Mesenchymal stem cell (in vitro differentiated cells and primary cell): ENCODE results near the gene MLKL.

Source experiments
- DNase-seq: peaks from one replicate; pipeline ENCODE4 v3.0.0-alpha.2; 2013
- H2AFZ ChIP-seq: one replicate; pipeline ENCODE4 v1.6.1; 2013; ENCODE audit warnings: low read depth, mild to moderate bottlenecking, control low read depth, inconsistent platforms, low read length, moderate library complexity
- H2AK5ac ChIP-seq: 2 replicates; pipeline ENCODE4 v1.6.1; 2013; ENCODE audit warnings: low read length, moderate library complexity, mild to moderate bottlenecking, inconsistent platforms; ENCODE audit not compliant: severe bottlenecking
- H2BK120ac ChIP-seq: one replicate; pipeline ENCODE4 v1.6.1; 2013; ENCODE audit warnings: low read depth, mild to moderate bottlenecking, inconsistent platforms, low read length, moderate library complexity
- H2BK12ac ChIP-seq, 2 experiments: one replicate each; pipeline ENCODE4 v1.6.1; 2013; ENCODE audit warnings: inconsistent platforms in 2 of 2, low read length in 2 of 2, mild to moderate bottlenecking in 2 of 2, moderate library complexity in 2 of 2, control low read depth in 1 of 2
- H2BK15ac ChIP-seq: one replicate; pipeline ENCODE4 v1.6.1; 2013; ENCODE audit warnings: mild to moderate bottlenecking, low read depth, inconsistent platforms; ENCODE audit not compliant: poor library complexity, severe bottlenecking
- H2BK5ac ChIP-seq: 2 replicates; pipeline ENCODE4 v1.6.1; 2013; ENCODE audit warnings: low read depth, mild to moderate bottlenecking, low read length, control low read depth, inconsistent platforms; ENCODE audit not compliant: poor library complexity, severe bottlenecking
- H3K14ac ChIP-seq, 2 experiments: one replicate each; pipeline ENCODE4 v1.6.1; 2013; ENCODE audit warnings: inconsistent platforms in 2 of 2, low read length in 2 of 2, control low read depth in 1 of 2, mild to moderate bottlenecking in 1 of 2, moderate library complexity in 1 of 2
- H3K18ac ChIP-seq, 2 experiments: one replicate each; pipeline ENCODE4 v1.6.1; 2013; ENCODE audit warnings: inconsistent platforms in 2 of 2, low read length in 2 of 2, control low read depth in 1 of 2, low read depth in 1 of 2, mild to moderate bottlenecking in 1 of 2
- H3K23ac ChIP-seq, 2 experiments: one replicate each; pipeline ENCODE4 v1.6.1; 2013; ENCODE audit warnings: inconsistent platforms in 2 of 2, low read length in 2 of 2, mild to moderate bottlenecking in 2 of 2, moderate library complexity in 2 of 2, control low read depth in 1 of 2
- H3K27ac ChIP-seq: 2 replicates; pipeline ENCODE4 v1.5.1; 2013; ENCODE audit warnings: mild to moderate bottlenecking, moderate library complexity, low read length, control low read depth, inconsistent platforms; ENCODE audit not compliant: poor library complexity, severe bottlenecking
- H3K27me3 ChIP-seq, 2 experiments: 2 replicates each; pipeline versions ENCODE4 v1.6.1 to v1.7.0; 2013; ENCODE audit warnings: low read length in 2 of 2, mild to moderate bottlenecking in 2 of 2, moderate library complexity in 2 of 2, control low read depth in 1 of 2, inconsistent platforms in 1 of 2; ENCODE audit not compliant: control insufficient read depth in 1 of 2, insufficient read depth in 1 of 2
- H3K36me3 ChIP-seq, 2 experiments: 2 replicates each; pipeline versions ENCODE4 v1.6.1 to v1.7.0; 2013; ENCODE audit warnings: low read length in 2 of 2, control low read depth in 1 of 2, inconsistent platforms in 1 of 2, low read depth in 1 of 2, mild to moderate bottlenecking in 1 of 2; ENCODE audit not compliant: insufficient read depth in 2 of 2, control insufficient read depth in 1 of 2
- H3K4ac ChIP-seq, 2 experiments: one replicate each; pipeline ENCODE4 v1.6.1; 2013; ENCODE audit warnings: inconsistent platforms in 2 of 2, low read length in 2 of 2, mild to moderate bottlenecking in 2 of 2, moderate library complexity in 2 of 2, control low read depth in 1 of 2, low read depth in 1 of 2
- H3K4me1 ChIP-seq: 2 replicates; pipeline ENCODE4 v1.6.1; 2013; ENCODE audit warnings: low read depth, low read length, control low read depth; ENCODE audit not compliant: control insufficient read depth, insufficient read depth
- H3K4me2 ChIP-seq: 2 replicates; pipeline ENCODE4 v1.6.1; 2013; ENCODE audit warnings: low read length, mild to moderate bottlenecking, inconsistent platforms; ENCODE audit not compliant: poor library complexity, severe bottlenecking
- H3K4me3 ChIP-seq, 2 experiments: 2 replicates each; pipeline versions ENCODE4 v1.5.1 to v1.7.0; 2013; ENCODE audit warnings: low read length in 2 of 2, mild to moderate bottlenecking in 2 of 2, control low read depth in 1 of 2, low read depth in 1 of 2; ENCODE audit not compliant: insufficient read depth in 1 of 2
- H3K79me1 ChIP-seq: replicated peaks from 2 replicates; pipeline ENCODE4 v1.6.1; 2013; ENCODE audit warnings: mild to moderate bottlenecking, control low read depth, low read length, inconsistent platforms; ENCODE audit not compliant: poor library complexity, severe bottlenecking
- H3K9ac ChIP-seq: 2 replicates; pipeline ENCODE4 v1.7.0; 2013; ENCODE audit warnings: mild to moderate bottlenecking, low read length, moderate library complexity
- H3K9me3 ChIP-seq: 2 replicates; pipeline ENCODE4 v1.7.0; 2013; ENCODE audit warnings: mild to moderate bottlenecking, low read length; ENCODE audit not compliant: control insufficient read depth
- H4K8ac ChIP-seq: one replicate; pipeline ENCODE4 v1.6.1; 2013; ENCODE audit warnings: inconsistent platforms, mild to moderate bottlenecking, low read length, moderate library complexity
- H4K91ac ChIP-seq: one replicate; pipeline ENCODE4 v1.6.1; 2013; ENCODE audit warnings: mild to moderate bottlenecking, low read length, inconsistent platforms
- WGBS: methylation state at CpG from one replicate; pipeline ENCODE4 v1.1.7; 2013; ENCODE audit warnings: mixed read lengths; 5-methylcytosine and 5-hydroxymethylcytosine counted together

Gene MLKL

DNA sequence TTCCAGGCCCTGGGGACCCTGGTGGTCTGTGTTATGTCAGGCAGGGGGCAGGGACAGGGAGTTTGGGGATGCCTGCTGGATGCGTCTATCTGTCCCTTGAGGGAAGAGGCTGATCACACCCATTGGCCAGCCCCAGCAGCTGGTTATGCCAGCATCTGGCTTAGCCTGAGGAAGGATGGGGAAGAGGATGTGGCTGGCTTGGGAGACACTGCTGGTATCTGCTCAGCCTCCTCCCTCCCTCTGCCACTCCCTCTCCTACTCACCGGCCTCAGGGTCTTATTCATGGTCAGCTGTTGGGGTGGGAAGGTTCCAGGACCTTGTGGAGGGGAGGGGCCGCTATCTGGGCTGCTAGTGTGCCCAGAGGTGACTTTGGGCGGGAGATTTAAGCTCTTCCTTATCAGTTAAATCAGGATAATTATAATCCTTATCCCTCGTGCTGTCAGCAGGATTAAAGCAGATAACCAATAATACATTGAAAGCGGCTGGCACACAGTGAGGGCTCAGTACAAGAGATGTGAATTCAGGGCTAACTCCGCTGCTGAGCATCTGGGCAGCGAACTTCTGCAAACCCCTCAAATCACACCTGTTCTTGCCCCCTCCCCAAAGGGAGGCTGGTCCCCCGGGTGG is 36.0 kb upstream of the MLKL start:
- no peak overlapping the region for H2BK5ac ChIP-seq
- H3K9ac ChIP-seq = no peak overlapping the region
- no peak overlapping the region for H3K27ac ChIP-seq
- H3K4me2 ChIP-seq = no peak overlapping the region
- no peak overlapping the region for H2BK12ac ChIP-seq
- H4K91ac ChIP-seq = no peak overlapping the region
- H3K14ac ChIP-seq = no peak overlapping the region
- H3K18ac ChIP-seq = no peak overlapping the region
- no peak overlapping the region for H3K4me3 ChIP-seq
- peak overlapping the region; percentile 37 for H2AK5ac ChIP-seq
- no peak overlapping the region for H3K23ac ChIP-seq
- H3K27me3 ChIP-seq = peaks cover 0 to 33% of the 10 kb centered on the region in 2 experiments
- no peak for DNase-seq
- no peak overlapping the region for H4K8ac ChIP-seq
- no peaks in the 10 kb centered on the region for H3K36me3 ChIP-seq
- WGBS = 82% methylated on average over 4 of the region's 9 CpGs
- H2BK15ac ChIP-seq = no peak overlapping the region
- no peak overlapping the region for H2AFZ ChIP-seq
- no peak overlapping the region for H3K4ac ChIP-seq
- peaks cover 43% of the 10 kb centered on the region for H3K4me1 ChIP-seq
- no peaks in the 10 kb centered on the region for H3K79me1 ChIP-seq
- no peaks in the 10 kb centered on the region for H3K9me3 ChIP-seq
- no peak overlapping the region for H2BK120ac ChIP-seq

DNA sequence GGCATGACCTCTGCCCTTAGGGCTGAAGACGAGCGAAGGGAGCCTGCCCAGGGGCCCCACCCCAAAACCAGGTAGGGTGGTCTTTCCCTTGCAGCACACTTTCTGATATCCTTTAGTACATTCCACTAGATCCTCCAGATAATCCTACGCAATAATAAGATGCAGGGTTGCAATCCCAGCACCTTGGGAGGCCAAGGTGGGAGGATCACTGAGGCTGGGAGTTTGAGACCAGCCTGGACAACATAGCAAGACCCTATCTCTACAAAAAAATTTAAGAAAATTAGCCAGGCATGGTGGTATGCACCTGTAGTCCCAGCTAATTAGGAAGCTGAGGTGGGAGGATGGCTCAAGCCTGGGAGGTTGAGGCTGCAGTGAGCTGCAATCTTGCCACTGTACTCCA is 34.9 kb upstream of the MLKL start:
- WGBS = 100% methylated on average over 2 of the region's 3 CpGs
- no peak overlapping the region for H3K23ac ChIP-seq
- H3K79me1 ChIP-seq = no peaks in the 10 kb centered on the region

DNA sequence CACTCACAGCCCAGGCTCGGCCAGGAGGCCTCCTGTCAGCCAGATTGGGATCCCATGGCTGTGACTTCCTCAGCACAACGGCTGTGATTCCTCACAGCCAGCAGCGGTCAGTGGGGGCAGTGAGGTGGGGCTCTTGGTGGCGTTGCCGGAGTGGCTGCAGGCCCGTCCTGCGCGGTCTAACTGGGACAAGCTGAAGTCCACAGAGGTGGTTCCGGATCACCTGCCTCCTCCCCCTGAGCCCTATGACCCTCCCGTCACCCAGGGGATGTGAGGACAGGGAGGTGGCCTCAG is 34.4 kb upstream of the MLKL start:
- no peaks in the 10 kb centered on the region for H3K36me3 ChIP-seq
- no peak overlapping the region for H4K91ac ChIP-seq
- H3K4me1 ChIP-seq = peaks cover 42% of the 10 kb centered on the region
- no peak overlapping the region for H3K23ac ChIP-seq
- H4K8ac ChIP-seq = no peak overlapping the region
- no peaks in the 10 kb centered on the region for H3K9me3 ChIP-seq
- H2BK120ac ChIP-seq = no peak overlapping the region
- no peak overlapping the region for H3K4ac ChIP-seq
- H3K4me3 ChIP-seq = no peak overlapping the region
- H3K27me3 ChIP-seq = peaks cover 0 to 36% of the 10 kb centered on the region in 2 experiments
- H3K79me1 ChIP-seq = no peaks in the 10 kb centered on the region
- DNase-seq = no peak
- H3K18ac ChIP-seq = no peak overlapping the region
- H3K4me2 ChIP-seq = no peak overlapping the region
- no peak overlapping the region for H2BK12ac ChIP-seq
- no peak overlapping the region for H3K27ac ChIP-seq
- peak overlapping the region; percentile 56 for H2AK5ac ChIP-seq
- peak overlapping the region in 1 of 2 experiments; percentile 41 for H3K14ac ChIP-seq
- H2BK15ac ChIP-seq = no peak overlapping the region
- 70% methylated on average over 9 of the region's 10 CpGs for WGBS
- no peak overlapping the region for H2BK5ac ChIP-seq
- H3K9ac ChIP-seq = no peak overlapping the region
- H2AFZ ChIP-seq = no peak overlapping the region

More for the DNA sequence above, 34.9 kb upstream of the MLKL start:
- Histone ChIP-seq H2AFZ (no peak overlapping the region), H3K4ac (no peak overlapping the region), H3K27ac (no peak overlapping the region), H3K36me3 (no peaks in the 10 kb centered on the region), H2AK5ac (peak overlapping the region; percentile 56), H3K4me2 (no peak overlapping the region), H3K4me1 (peaks cover 38% of the 10 kb centered on the region), H3K18ac (no peak overlapping the region), H4K91ac (no peak overlapping the region), H3K9ac (no peak overlapping the region), H2BK120ac (no peak overlapping the region), H2BK5ac (no peak overlapping the region), H2BK12ac (no peak overlapping the region), H4K8ac (no peak overlapping the region), H3K14ac (no peak overlapping the region), H3K9me3 (no peaks in the 10 kb centered on the region), H3K4me3 (no peak overlapping the region), H3K27me3 (peaks cover 0 to 36% of the 10 kb centered on the region in 2 experiments), H2BK15ac (no peak overlapping the region)
- no peak for DNase-seq

DNA sequence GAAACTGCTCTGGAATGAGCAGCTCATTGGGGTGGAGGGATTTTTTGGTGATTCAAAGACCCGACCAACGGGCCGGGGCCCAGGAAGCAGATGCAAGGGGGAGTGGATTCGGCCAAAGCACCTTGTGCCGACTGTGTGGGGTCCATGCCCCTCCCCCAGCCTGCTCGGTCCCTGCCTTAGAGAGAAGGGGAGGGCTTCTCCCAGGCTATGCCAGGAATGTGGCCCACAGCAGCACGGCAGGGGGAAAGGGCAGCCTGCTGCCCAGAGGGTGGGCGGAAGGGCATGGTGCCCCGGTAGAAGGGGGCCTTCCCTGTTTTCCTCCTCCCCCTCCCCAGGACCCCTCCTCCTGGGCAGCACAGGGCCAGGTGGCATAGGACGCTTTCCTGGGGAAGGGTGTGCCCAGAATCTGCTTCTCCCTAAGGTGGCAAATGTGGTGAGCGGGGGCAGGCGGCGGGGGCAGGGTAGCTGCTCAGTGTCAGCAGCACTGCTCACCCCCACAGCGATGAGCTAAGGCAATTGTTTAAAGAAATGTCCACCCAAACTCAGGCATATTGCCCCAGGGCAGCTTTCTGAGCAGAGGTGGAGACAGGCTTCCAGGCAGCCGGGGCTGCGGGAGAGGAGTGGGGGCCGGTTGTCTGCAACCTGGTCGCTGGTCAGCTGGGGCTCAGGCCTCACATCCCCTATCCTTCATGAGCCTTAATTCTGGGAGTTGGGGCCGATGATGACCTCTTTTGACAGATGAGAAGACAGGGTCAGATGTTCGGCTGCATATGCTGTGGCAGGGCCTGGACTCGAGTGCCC is 33.9 kb upstream of the MLKL start:
- Histone ChIP-seq H3K9ac (no peak overlapping the region), H2AK5ac (peak overlapping the region; percentile 56), H2BK15ac (no peak overlapping the region), H3K14ac (peak overlapping the region in 1 of 2 experiments; percentile 41), H3K27ac (no peak overlapping the region), H4K8ac (no peak overlapping the region), H3K4ac (no peak overlapping the region), H3K4me2 (peak overlapping the region; percentile 19), H2BK120ac (no peak overlapping the region), H2BK5ac (no peak overlapping the region), H4K91ac (no peak overlapping the region), H3K18ac (no peak overlapping the region), H3K36me3 (no peaks in the 10 kb centered on the region), H3K4me3 (no peak overlapping the region), H3K79me1 (no peaks in the 10 kb centered on the region), H3K9me3 (no peaks in the 10 kb centered on the region), H3K23ac (no peak overlapping the region), H3K4me1 (peaks cover 45% of the 10 kb centered on the region), H2AFZ (no peak overlapping the region), H3K27me3 (peaks cover 0 to 38% of the 10 kb centered on the region in 2 experiments), H2BK12ac (peak overlapping the region in 1 of 2 experiments; percentile 5)
- WGBS = 68% methylated on average over 19 of the region's 21 CpGs
- no peak for DNase-seq
